ENCODE data around the gene INPP5D.

The INPP5D gene

GRCh38 chr2:233178994-233179847 lies 119.1 kb downstream of the INPP5D start:
- no peak overlapping the region for H3K4me3 ChIP-seq (ENCODE audit: low read depth, low read length)
- no peak for DNase-seq (ENCODE audit: low read depth)
- TF ChIP-seq CTCF (IDR thresholded peaks at IDR 0.05; ENCODE audit: low read depth, low read length, missing control alignments) = no peak

DNA sequence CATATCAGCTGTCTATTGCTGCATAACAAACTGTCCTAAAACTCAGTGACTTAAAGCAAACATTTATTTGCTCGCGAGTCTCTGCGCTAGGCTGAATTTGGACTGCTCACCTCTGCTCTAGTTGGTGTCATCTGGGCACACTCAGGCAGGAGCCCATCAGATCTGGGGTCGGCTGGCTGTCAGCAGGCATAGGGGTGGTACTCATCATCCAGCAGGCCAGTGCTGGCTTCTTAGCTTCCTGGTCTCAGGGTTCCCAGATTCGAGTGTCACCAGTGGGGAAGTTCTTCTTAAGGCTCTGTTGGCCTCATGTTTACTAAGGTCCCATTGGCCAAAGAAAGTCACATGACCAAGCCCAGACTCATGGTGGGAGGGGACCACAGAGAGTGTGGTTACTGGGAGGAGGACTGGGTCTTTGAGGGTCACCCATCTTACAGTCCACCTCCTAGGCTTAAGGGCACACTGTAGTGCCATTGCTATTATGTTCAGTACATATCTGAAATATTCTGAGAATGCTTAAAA lies 119.8 kb downstream of the INPP5D start:
- no peak for TF ChIP-seq CTCF (IDR thresholded peaks at IDR 0.05; ENCODE audit: low read depth, low read length, missing control alignments)
- no peak overlapping the region for H3K4me3 ChIP-seq (ENCODE audit: low read depth, low read length)
- DNase-seq (ENCODE audit: low read depth) = no peak

- H3K4me3 ChIP-seq (ENCODE audit: low read depth, low read length) = no peak overlapping the region
- no peak for DNase-seq (ENCODE audit: low read depth)
- no peak for TF ChIP-seq CTCF (IDR thresholded peaks at IDR 0.05; ENCODE audit: low read depth, low read length, missing control alignments)
Observed at GRCh38 chr2:233183869-233184418, 123.8 kb downstream of the INPP5D start.

GRCh38 chr2:233184669-233185068 lies 124.5 kb downstream of the INPP5D start:
- DNase-seq (ENCODE audit: low read depth) = no peak
- H3K4me3 ChIP-seq (ENCODE audit: low read depth, low read length) = no peak overlapping the region

GRCh38 chr2:233185330-233185729 lies 125.2 kb downstream of the INPP5D start:
- no peak for TF ChIP-seq CTCF (IDR thresholded peaks at IDR 0.05; ENCODE audit: low read depth, low read length, missing control alignments)
- DNase-seq (ENCODE audit: low read depth) = no peak
- no peak overlapping the region for H3K4me3 ChIP-seq (ENCODE audit: low read depth, low read length)

More at GRCh38 chr2:233184669-233185068, 124.5 kb downstream of the INPP5D start:
- no peak for TF ChIP-seq CTCF (IDR thresholded peaks at IDR 0.05; ENCODE audit: low read depth, low read length, missing control alignments)

DNA sequence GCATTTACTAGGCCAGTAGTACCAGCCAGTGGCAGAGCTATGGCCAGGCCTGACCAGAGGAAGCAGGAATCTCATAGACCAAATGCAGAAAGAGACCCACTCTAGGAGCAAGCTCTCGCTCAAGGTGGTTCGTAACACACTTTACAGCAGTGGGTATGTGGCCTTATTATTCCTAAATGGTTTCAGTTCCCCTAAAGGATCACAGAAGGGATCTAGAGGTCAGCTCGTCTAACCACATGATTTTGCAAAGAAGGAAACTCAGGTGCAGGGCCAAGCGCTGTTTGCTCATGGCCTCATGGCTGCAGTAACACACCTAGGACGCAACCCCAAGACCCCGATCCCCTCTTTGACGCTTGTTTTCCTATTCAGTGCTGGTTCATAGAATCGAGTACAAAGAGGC lies 125.8 kb downstream of the INPP5D start:
- no peak for TF ChIP-seq CTCF (IDR thresholded peaks at IDR 0.05; ENCODE audit: low read depth, low read length, missing control alignments)

More for the DNA sequence above, 125.8 kb downstream of the INPP5D start:
- no peak for DNase-seq (ENCODE audit: low read depth)
- no peak overlapping the region for H3K4me3 ChIP-seq (ENCODE audit: low read depth, low read length)

Measured in GM12864 (cell line).